ENCODE data around the gene PDE6H. TPM values are rescaled to one million over a fixed set of nuclear protein-coding genes. Genes with fewer than 3 reads are reported as not detected.

The PDE6H gene
- total RNA-seq, 1 experiment from 2014 or later, result not detected

DNA sequence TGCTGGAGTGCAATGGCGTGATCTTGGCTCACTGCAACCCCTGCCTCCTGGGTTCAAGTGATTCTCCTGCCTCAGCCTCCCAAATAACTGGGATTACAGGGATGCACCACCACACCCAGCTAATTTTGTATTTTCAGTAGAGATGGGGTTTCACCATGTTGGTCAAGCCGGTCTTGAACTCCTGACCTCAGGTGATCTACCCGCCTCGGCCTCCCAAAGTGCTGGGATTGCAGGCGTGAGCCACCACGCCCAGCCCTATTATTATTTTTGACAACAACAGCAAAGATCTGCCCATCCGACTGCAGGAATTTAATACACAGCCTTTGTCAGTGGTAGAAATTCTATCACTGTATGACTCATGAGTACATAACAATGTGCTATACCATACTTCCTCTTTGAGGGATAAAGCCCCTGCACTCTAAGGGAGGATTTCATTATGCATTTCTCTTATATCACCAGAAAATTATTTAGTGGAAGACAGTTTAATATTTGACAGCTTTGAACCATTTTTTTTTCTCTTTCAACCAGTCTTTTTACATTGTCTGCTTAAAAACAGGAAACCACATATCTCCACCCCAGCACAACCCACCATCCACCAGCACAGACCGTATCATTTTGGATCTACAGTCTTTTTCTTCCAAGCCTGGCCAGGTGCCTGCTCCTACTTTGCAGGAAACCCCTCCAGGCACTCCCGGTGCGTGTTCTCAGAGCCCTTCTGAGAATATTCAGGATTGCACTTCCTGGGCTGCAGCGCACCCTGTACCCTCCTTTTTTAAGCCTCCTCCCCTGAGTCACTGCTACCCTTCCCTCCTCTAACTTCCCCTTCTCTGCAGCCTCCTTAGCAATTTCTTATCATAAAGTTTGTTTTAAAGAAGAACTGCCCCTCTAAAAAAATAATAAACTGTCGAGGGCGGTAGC, 12.0 kb upstream of the PDE6H start:
- Histone ChIP-seq H3K9ac (ENCODE audit: low read length) (peak overlapping the region; percentile 33; the same call in 1 of the 2 replicates), H3K9me2 (replicated peaks; ENCODE audit: low read length) (no peaks in the 10 kb centered on the region), H3K9me3 (ENCODE audit: low read length) (no peaks in the 10 kb centered on the region), H3K4me3 (ENCODE audit: low read length) (peak overlapping the region; percentile 59; the same call in 1 of the 2 replicates), H3K27me3 (ENCODE audit: low read length) (no peaks in the 10 kb centered on the region), H3K36me3 (ENCODE audit: low read depth, low read length) (no peaks in the 10 kb centered on the region), H4K20me1 (ENCODE audit: low read length) (no peaks in the 10 kb centered on the region), H3K27ac (ENCODE audit: low read length) (peak overlapping the region; percentile 87), H3F3A (ENCODE audit: low read length, unreplicated experiment) (no peaks in the 10 kb centered on the region), H3K4me2 (ENCODE audit: low read length) (peak overlapping the region; percentile 84), H3K79me2 (ENCODE audit: low read length) (no peaks in the 10 kb centered on the region), H2AFZ (ENCODE audit: low read length) (peak overlapping the region; percentile 64), H3K4me1 (ENCODE audit: insufficient read depth, low read length) (peaks cover 17% of the 10 kb centered on the region)
- no peak for TF ChIP-seq EZH2 (IDR thresholded peaks at IDR 0.05; ENCODE audit: low read length, unreplicated experiment)
- TF ChIP-seq, protein P1, sequence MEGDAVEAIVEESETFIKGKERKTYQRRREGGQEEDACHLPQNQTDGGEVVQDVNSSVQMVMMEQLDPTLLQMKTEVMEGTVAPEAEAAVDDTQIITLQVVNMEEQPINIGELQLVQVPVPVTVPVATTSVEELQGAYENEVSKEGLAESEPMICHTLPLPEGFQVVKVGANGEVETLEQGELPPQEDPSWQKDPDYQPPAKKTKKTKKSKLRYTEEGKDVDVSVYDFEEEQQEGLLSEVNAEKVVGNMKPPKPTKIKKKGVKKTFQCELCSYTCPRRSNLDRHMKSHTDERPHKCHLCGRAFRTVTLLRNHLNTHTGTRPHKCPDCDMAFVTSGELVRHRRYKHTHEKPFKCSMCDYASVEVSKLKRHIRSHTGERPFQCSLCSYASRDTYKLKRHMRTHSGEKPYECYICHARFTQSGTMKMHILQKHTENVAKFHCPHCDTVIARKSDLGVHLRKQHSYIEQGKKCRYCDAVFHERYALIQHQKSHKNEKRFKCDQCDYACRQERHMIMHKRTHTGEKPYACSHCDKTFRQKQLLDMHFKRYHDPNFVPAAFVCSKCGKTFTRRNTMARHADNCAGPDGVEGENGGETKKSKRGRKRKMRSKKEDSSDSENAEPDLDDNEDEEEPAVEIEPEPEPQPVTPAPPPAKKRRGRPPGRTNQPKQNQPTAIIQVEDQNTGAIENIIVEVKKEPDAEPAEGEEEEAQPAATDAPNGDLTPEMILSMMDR (conservative IDR thresholded peaks at IDR 0.05; ENCODE audit: low read depth, low read length), result no peak
- TF ChIP-seq EZH2phosphoT487 (IDR thresholded peaks at IDR 0.05; ENCODE audit: borderline replicate concordance, low read length), result no peak
- ChIA-PET CTCF (no interaction called here), POLR2A (ENCODE audit: unreplicated experiment) (no interaction called here)
- BruUV-seq (replicated peaks), result no TSS peak
- intact Hi-C loops (cut with micrococcal nuclease), result loop anchor here (2.0 kb wide), 1 partner anchor 30 kb away; no protein-coding TSS in a partner anchor
- DNase-seq (peak; percentile 66), ATAC-seq (peak; percentile 93)

DNA sequence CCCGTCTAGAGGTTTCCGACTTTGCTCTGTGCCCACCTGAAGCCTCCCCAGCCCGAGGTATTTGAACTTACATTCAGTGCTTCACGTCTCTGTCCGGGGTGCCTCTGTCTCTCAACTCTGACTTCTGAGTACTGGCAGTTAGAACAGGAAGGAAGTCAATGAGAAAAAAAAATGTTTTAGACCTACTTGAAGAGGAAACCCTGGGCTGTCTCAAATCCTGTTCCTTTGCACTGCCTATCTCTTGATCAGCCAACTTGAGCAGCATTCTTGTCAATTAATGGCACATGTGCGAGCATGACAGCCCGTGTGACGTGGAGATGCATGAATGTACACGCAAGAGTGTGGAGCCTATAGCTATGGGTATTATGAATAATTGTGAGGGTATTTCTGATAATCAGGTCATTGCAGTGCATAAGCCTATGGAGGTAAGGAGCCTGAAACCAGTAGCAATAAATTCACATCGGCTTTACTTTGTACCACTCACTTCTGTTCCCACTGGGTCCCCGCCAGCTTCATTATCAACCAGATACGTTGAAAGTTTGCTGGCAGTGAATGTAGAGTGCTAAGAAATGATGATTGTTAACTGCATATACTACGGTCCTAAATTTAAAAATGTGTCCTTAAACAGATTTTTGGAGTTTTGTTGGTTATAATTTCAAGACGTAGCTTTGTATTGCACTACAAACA, 11.2 kb upstream of the PDE6H start, which contains the start of gene ARHGDIB:
Gene ARHGDIB, minus strand, starts transcription at position 136 of the 687 bp plus-strand sequence. CDS start 10,889 bp downstream, outside the sequence.
- peaks cover 17% of the 10 kb centered on the region for H3K4me1 ChIP-seq (ENCODE audit: insufficient read depth, low read length)
- H3K79me2 ChIP-seq (ENCODE audit: low read length), result no peaks in the 10 kb centered on the region
- BruUV-seq (replicated peaks), result no TSS peak
- DNase-seq (no peak), ATAC-seq (peak; percentile 25)
- peak within 1 kb of the TSS; percentile 33; the same call in 1 of the 2 replicates for H3K9ac ChIP-seq (ENCODE audit: low read length)
- peak within 1 kb of the TSS; percentile 84 for H3K4me2 ChIP-seq (ENCODE audit: low read length)
- peak within 1 kb of the TSS; percentile 59; the same call in 1 of the 2 replicates for H3K4me3 ChIP-seq (ENCODE audit: low read length)
- POLR2A ChIA-PET (ENCODE audit: unreplicated experiment), result no interaction called here
- CTCF ChIA-PET, result no interaction called here
- no peaks in the 10 kb centered on the region for H4K20me1 ChIP-seq (ENCODE audit: low read length)
- no peak for TF ChIP-seq EZH2phosphoT487 (IDR thresholded peaks at IDR 0.05; ENCODE audit: borderline replicate concordance, low read length)
- no peaks in the 10 kb centered on the region for H3K9me2 ChIP-seq (replicated peaks; ENCODE audit: low read length)
- H3K9me3 ChIP-seq (ENCODE audit: low read length), result no peaks in the 10 kb centered on the region
- peak within 1 kb of the TSS; percentile 64 for H2AFZ ChIP-seq (ENCODE audit: low read length)
- H3F3A ChIP-seq (ENCODE audit: low read length, unreplicated experiment), result no peaks in the 10 kb centered on the region
- intact Hi-C loops (cut with micrococcal nuclease), result loop anchor here (2.0 kb wide), 1 partner anchor 31 kb away; no protein-coding TSS in a partner anchor
- no peaks in the 10 kb centered on the region for H3K27me3 ChIP-seq (ENCODE audit: low read length)
- no peaks in the 10 kb centered on the region for H3K36me3 ChIP-seq (ENCODE audit: low read depth, low read length)
- peak within 1 kb of the TSS; percentile 87 for H3K27ac ChIP-seq (ENCODE audit: low read length)

DNA sequence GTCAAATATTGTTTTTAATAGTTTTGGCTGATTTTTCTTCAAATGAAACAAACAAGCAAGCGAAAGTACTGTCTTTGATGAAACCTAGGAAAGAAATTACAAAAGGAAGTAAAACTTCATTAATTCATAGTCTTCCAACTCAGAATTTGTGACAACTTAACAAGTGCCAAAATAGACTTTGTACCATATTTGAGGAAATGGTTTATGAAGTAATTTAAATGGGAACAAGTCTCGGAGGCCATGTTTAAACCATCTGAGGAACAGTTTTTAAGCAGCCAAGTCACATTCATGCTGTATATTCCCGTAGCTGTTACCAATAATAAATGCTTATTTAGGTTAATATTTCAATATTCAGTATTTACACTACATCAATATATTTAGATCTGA, 10.7 kb upstream of the PDE6H start:
- Histone ChIP-seq H3K36me3 (ENCODE audit: low read depth, low read length) (no peaks in the 10 kb centered on the region), H3K4me2 (ENCODE audit: low read length) (peak overlapping the region; percentile 84; the same call in 1 of the 2 replicates), H3F3A (ENCODE audit: low read length, unreplicated experiment) (no peaks in the 10 kb centered on the region), H3K4me3 (ENCODE audit: low read length) (no peak overlapping the region), H4K20me1 (ENCODE audit: low read length) (no peaks in the 10 kb centered on the region), H2AFZ (ENCODE audit: low read length) (peak overlapping the region; percentile 64), H3K27me3 (ENCODE audit: low read length) (no peaks in the 10 kb centered on the region), H3K27ac (ENCODE audit: low read length) (peak overlapping the region; percentile 87), H3K79me2 (ENCODE audit: low read length) (no peaks in the 10 kb centered on the region), H3K9me2 (replicated peaks; ENCODE audit: low read length) (no peaks in the 10 kb centered on the region), H3K4me1 (ENCODE audit: insufficient read depth, low read length) (peaks cover 17% of the 10 kb centered on the region), H3K9ac (ENCODE audit: low read length) (no peak overlapping the region), H3K9me3 (ENCODE audit: low read length) (no peaks in the 10 kb centered on the region)
- POLR2A ChIA-PET (ENCODE audit: unreplicated experiment), result no interaction called here
- no peak for DNase-seq
- no peak for TF ChIP-seq EZH2phosphoT487 (IDR thresholded peaks at IDR 0.05; ENCODE audit: borderline replicate concordance, low read length)
- TF ChIP-seq, protein P1 (conservative IDR thresholded peaks at IDR 0.05; ENCODE audit: low read depth, low read length), result no peak
- no peak for TF ChIP-seq EZH2 (IDR thresholded peaks at IDR 0.05; ENCODE audit: low read length, unreplicated experiment)
- ATAC-seq, result no peak
- intact Hi-C loops (cut with micrococcal nuclease), result no loop called here
- CTCF ChIA-PET, result no interaction called here
- BruUV-seq (replicated peaks), result no TSS peak

Data from PC-3 (cell line).